Pericardium fibroblast (primary cell): ENCODE data around the gene SCG2. TPM values are rescaled to one million over a fixed set of nuclear protein-coding genes. Genes with fewer than 3 reads are reported as not detected.

ENCODE experiments used
- total RNA-seq: library from RNA; depleted of rRNA; stranded (reverse); fragments of >200 nt; gene quantifications from 2 replicates; pipeline ENCODE4 v1.2.3, GENCODE V29; 2015

SCG2 gene
- 0.47 TPM in 1 of 2 replicates, not detected in the other for total RNA-seq

GRCh38 chr2:223601932-223602666 is at the start of gene SCG2:
Gene SCG2 (minus strand): TSS chr2:223602361. CDS start chr2:223599282, 3,079 bp downstream.

Other genes with a start within 250 kb of the SCG2 start
- 0.68 and 5.4 TPM in 2 replicates for gene AP1S3, start 235.2 kb upstream of the SCG2 start, total RNA-seq